Tibial nerve (tissue), 4 donors: Measurements from ENCODE around the gene TRMT44. TPM values are rescaled to one million over a fixed set of nuclear protein-coding genes. Genes with fewer than 3 reads are reported as not detected.

Experiments
- DNase-seq, 2 donors: peaks; one replicate each; pipeline ENCODE4 v3.0.0-alpha.2; 2019; ENCODE audit warnings: low spot score in 2 of 2
- H3K27ac ChIP-seq, 4 donors: fragments of 200-600 bp; sonication (generic) in 3 of 4; one replicate each; pipeline ENCODE4 v1.5.1; 2017 to 2019; ENCODE audit warnings: mild to moderate bottlenecking in 1 of 4
- H3K27me3 ChIP-seq, 2 donors: fragments of 200-600 bp; sonication (generic) in 1 of 2; one replicate each; pipeline versions ENCODE4 v1.5.1 to v1.6.0; 2017 to 2019
- H3K36me3 ChIP-seq, 3 donors: fragments of 200-600 bp; sonication (generic); one replicate each; pipeline ENCODE4 v1.5.1; 2018 to 2019
- H3K4me1 ChIP-seq, 4 donors: fragments of 200-600 bp; sonication (generic) in 3 of 4; one replicate each; pipeline ENCODE4 v1.5.1; 2017 to 2019
- H3K4me3 ChIP-seq, 4 donors: fragments of 200-600 bp; sonication (generic) in 3 of 4; one replicate each; pipeline ENCODE4 v1.5.1; 2017 to 2019; ENCODE audit warnings: mild to moderate bottlenecking in 1 of 4, moderate library complexity in 1 of 4
- H3K9me3 ChIP-seq, 4 donors: fragments of 200-600 bp; sonication (generic) in 3 of 4; one replicate each; pipeline ENCODE4 v1.5.1; 2017 to 2019
- CTCF ChIP-seq, 5 experiments: fragments of 200-600 bp in 3 of 5; fragments of 450-650 bp in 2 of 5; sonication (generic) in 3 of 5; IDR thresholded peaks; one replicate each; pipeline ENCODE4 v1.5.1; 2016 to 2019; ENCODE audit warnings: antibody characterized with exemption in 5 of 5, mild to moderate bottlenecking in 3 of 5, moderate library complexity in 2 of 5
- EP300 ChIP-seq, 2 donors: sonication (generic); formaldehyde crosslinking; IDR thresholded peaks; one replicate each; pipeline ENCODE4 v1.6.1; 2017; ENCODE audit warnings: antibody characterized with exemption in 2 of 2, mild to moderate bottlenecking in 1 of 2
- POLR2A ChIP-seq, 2 donors: fragments of 450-650 bp; IDR thresholded peaks; one replicate each; pipeline ENCODE4 v1.6.1; 2017; ENCODE audit warnings: antibody characterized with exemption in 2 of 2, mild to moderate bottlenecking in 2 of 2, moderate library complexity in 2 of 2
- WGBS, 2 donors: methylation state at CpG; one replicate each; pipeline ENCODE4 v1.1.5; 2018; 5-methylcytosine and 5-hydroxymethylcytosine counted together
- total RNA-seq, 4 donors: library from RNA; depleted of rRNA; stranded (reverse); fragments of >200 nt; gene quantifications; one replicate each; pipeline ENCODE4 v1.1.0, GENCODE V29; 2016

The TRMT44 gene
- total RNA-seq, 4 donors from 2014 or later: 24.5 to 71.4 (median 52.9) TPM

- Histone ChIP-seq H3K9me3 (no peaks in the 10 kb centered on the region), H3K27ac (no peak overlapping the region), H3K4me3 (no peak overlapping the region), H3K4me1 (peaks cover 0 to 28% (median 15%) of the 10 kb centered on the region in 4 donors), H3K36me3 (peaks cover 0 to 74% (median 2%) of the 10 kb centered on the region in 3 donors), H3K27me3 (no peaks in the 10 kb centered on the region)
- DNase-seq: no peak
- no peak for TF ChIP-seq EP300 (IDR thresholded peaks at IDR 0.05)
- TF ChIP-seq POLR2A (IDR thresholded peaks at IDR 0.05): no peak
- TF ChIP-seq CTCF (IDR thresholded peaks at IDR 0.05): no peak
- WGBS, 2 donors: 95 to 99% methylated on average over 14 of the region's 14 CpGs
Measured at GRCh38 chr4:8470451-8471024, 30.0 kb downstream of the TRMT44 start.

GRCh38 chr4:8471211-8471875 lies 30.8 kb downstream of the TRMT44 start:
- Histone ChIP-seq H3K27me3 (no peaks in the 10 kb centered on the region), H3K9me3 (no peaks in the 10 kb centered on the region), H3K27ac (peak overlapping the region in 1 of 4 donors; percentile 67), H3K4me1 (peaks cover 0 to 28% (median 15%) of the 10 kb centered on the region in 4 donors), H3K36me3 (peaks cover 0 to 74% (median 0%) of the 10 kb centered on the region in 3 donors), H3K4me3 (no peak overlapping the region)
- DNase-seq: no peak
- WGBS, 2 donors: 81 to 90% methylated on average over 19 to 23 of the region's 24 CpGs
- TF ChIP-seq CTCF (IDR thresholded peaks at IDR 0.05) (no peak), EP300 (IDR thresholded peaks at IDR 0.05) (no peak), POLR2A (IDR thresholded peaks at IDR 0.05) (no peak)

GRCh38 chr4:8472158-8472688 lies 31.6 kb downstream of the TRMT44 start:
- Histone ChIP-seq H3K4me3 (no peak overlapping the region), H3K4me1 (peaks cover 0 to 28% (median 15%) of the 10 kb centered on the region in 4 donors), H3K27me3 (no peaks in the 10 kb centered on the region), H3K9me3 (no peaks in the 10 kb centered on the region), H3K27ac (peak overlapping the region in 2 of 4 donors; percentile 59 to 67), H3K36me3 (peaks cover 0 to 74% (median 0%) of the 10 kb centered on the region in 3 donors)
- WGBS, 2 donors: 69 to 77% methylated on average over 6 to 8 of the region's 8 CpGs
- no peak for DNase-seq
- TF ChIP-seq POLR2A (IDR thresholded peaks at IDR 0.05) (no peak), CTCF (IDR thresholded peaks at IDR 0.05) (no peak), EP300 (IDR thresholded peaks at IDR 0.05) (no peak)

- Histone ChIP-seq H3K4me3 (no peak overlapping the region), H3K9me3 (no peaks in the 10 kb centered on the region), H3K27ac (peak overlapping the region in 3 of 4 donors; percentile 56 to 67 (median 59)), H3K4me1 (peaks cover 0 to 28% (median 15%) of the 10 kb centered on the region in 4 donors), H3K27me3 (no peaks in the 10 kb centered on the region), H3K36me3 (peaks cover 0 to 74% (median 0%) of the 10 kb centered on the region in 3 donors)
- TF ChIP-seq EP300 (IDR thresholded peaks at IDR 0.05) (peak in 1 of 2 donors; percentile 40), CTCF (IDR thresholded peaks at IDR 0.05) (no peak)
- WGBS, 2 donors: 41 to 63% methylated on average over 4 to 7 of the region's 7 CpGs
- peak in 1 of 2 donors; percentile 34 for DNase-seq
Measured at GRCh38 chr4:8472689-8473197, 32.2 kb downstream of the TRMT44 start.
